GM18873 (cell line): ENCODE measurements around the gene FAM13C.

Experiments
- ATAC-seq: cut with Tn5 transposase; IDR thresholded peaks from one replicate; pipeline ENCODE4 v1.9.1; 2021; ENCODE audit warnings: mild to moderate bottlenecking, moderate library complexity, moderate number of reproducible peaks; ENCODE audit not compliant: unreplicated experiment, low FRiP score

Gene FAM13C

GRCh38 chr10:59320355-59320754 lies 42.0 kb downstream of the FAM13C start:
- ATAC-seq, result no peak

- no peak for ATAC-seq
Observed at GRCh38 chr10:59319854-59320253, 42.5 kb downstream of the FAM13C start.

GRCh38 chr10:59317066-59317465 lies 45.3 kb downstream of the FAM13C start:
- ATAC-seq, result no peak

GRCh38 chr10:59315465-59315864 lies 46.9 kb downstream of the FAM13C start:
- no peak for ATAC-seq

- no peak for ATAC-seq
Observed at GRCh38 chr10:59314268-59314667, 48.1 kb downstream of the FAM13C start.

- ATAC-seq, result no peak
Observed at GRCh38 chr10:59312247-59312646, 50.1 kb downstream of the FAM13C start.

GRCh38 chr10:59311025-59311424 lies 51.3 kb downstream of the FAM13C start:
- ATAC-seq, result no peak

- ATAC-seq, result no peak
Observed at GRCh38 chr10:59310324-59310914, 51.9 kb downstream of the FAM13C start.

GRCh38 chr10:59304521-59305097 lies 57.7 kb downstream of the FAM13C start:
- ATAC-seq, result no peak

- ATAC-seq, result no peak
Observed at GRCh38 chr10:59303018-59303417, 59.3 kb downstream of the FAM13C start.

GRCh38 chr10:59302381-59302780 lies 60.0 kb downstream of the FAM13C start:
- no peak for ATAC-seq

GRCh38 chr10:59301067-59301754 lies 61.1 kb downstream of the FAM13C start:
- ATAC-seq, result no peak

- no peak for ATAC-seq
Observed at GRCh38 chr10:59300386-59300785, 62.0 kb downstream of the FAM13C start.

- no peak for ATAC-seq
Observed at GRCh38 chr10:59299933-59300332, 62.4 kb downstream of the FAM13C start.

GRCh38 chr10:59290448-59290847 lies 71.9 kb downstream of the FAM13C start:
- ATAC-seq, result no peak

- no peak for ATAC-seq
Observed at GRCh38 chr10:59289853-59290252, 72.5 kb downstream of the FAM13C start.

GRCh38 chr10:59287587-59288255 lies 74.6 kb downstream of the FAM13C start:
- ATAC-seq, result no peak

- no peak for ATAC-seq
Observed at GRCh38 chr10:59285848-59286247, 76.5 kb downstream of the FAM13C start.

- no peak for ATAC-seq
Observed at GRCh38 chr10:59285073-59285472, 77.3 kb downstream of the FAM13C start.

- no peak for ATAC-seq
Observed at GRCh38 chr10:59284118-59284975, 78.0 kb downstream of the FAM13C start.
